HCT116 (cell line): Measurements from ENCODE around the gene RND1. TPM values are rescaled to one million over a fixed set of nuclear protein-coding genes. Genes with fewer than 3 reads are reported as not detected.

ENCODE experiments used
- ATAC-seq: fragments of 200-7000 bp; cut with Tn5 transposase; 2 replicates; pipeline ENCODE4 v1.9.1; 2020; ENCODE audit warnings: mild to moderate bottlenecking, moderate library complexity
- BruUV-seq: library from RNA; stranded (reverse); fragments of 400-500 nt; replicated peaks from 2 replicates; lab custom pipeline; 2021; lab: Mats Ljungman, UMichigan
- CTCF ChIA-PET: fragments of 300-600 bp; sonication (Branson Sonifier 250); formaldehyde crosslinking; loops from one replicate; lab custom pipeline; 2021; ENCODE audit warnings: antibody characterized with exemption; lab: Charles Lee
- POLR2A ChIA-PET: fragments of 300-600, 350-600 bp; sonication (Branson Sonifier 250); formaldehyde crosslinking; loops from one replicate; lab custom pipeline; 2021; ENCODE audit warnings: antibody characterized with exemption; lab: Charles Lee
- RAD21 ChIA-PET, 2 experiments: fragments of 300-600 bp; sonication (Branson Sonifier 250); formaldehyde crosslinking; loops; one replicate each; lab custom pipeline; 2023; ENCODE audit warnings: low total read pairs in 2 of 2; ENCODE audit not compliant: uncharacterized antibody in 2 of 2, unreplicated experiment in 2 of 2, low non-redundant PET in 1 of 2; lab: Charles Lee
- DNase-seq: peaks from one replicate; pipeline ENCODE4 v3.0.0-alpha.2; 2010; ENCODE audit warnings: low read depth, low spot score
- H2AFZ ChIP-seq: fragments of 200-600 bp; shearing (Covaris generic), sonication (generic); 2 replicates; pipeline ENCODE4 v1.6.1; 2017; ENCODE audit warnings: low read depth, mixed run types, mixed read lengths, antibody characterized with exemption, low read length; ENCODE audit not compliant: poor library complexity, severe bottlenecking
- H3K27ac ChIP-seq: 2 replicates; pipeline ENCODE4 v1.5.1; 2012; ENCODE audit warnings: low read depth, low read length
- H3K27me3 ChIP-seq: fragments of 200-600 bp; sonication (generic); 2 replicates; pipeline ENCODE4 v1.6.1; 2016; ENCODE audit warnings: mixed run types, low read length, mixed read lengths; ENCODE audit not compliant: insufficient read depth
- H3K36me3 ChIP-seq, 2 experiments: fragments of 200-500 bp in 1 of 2; fragments of 200-600 bp in 1 of 2; sonication (Bioruptor generic) in 1 of 2; sonication (generic) in 1 of 2; 2 replicates each; pipeline versions ENCODE4 v1.5.1 to v1.6.1; 2014 to 2016; ENCODE audit warnings: low read length in 2 of 2, inconsistent platforms in 1 of 2, mixed read lengths in 1 of 2, mixed run types in 1 of 2; ENCODE audit not compliant: insufficient read depth in 2 of 2, control insufficient read depth in 1 of 2
- H3K4me1 ChIP-seq, 2 experiments: fragments of 200-600 bp in 1 of 2; sonication (generic) in 1 of 2; 2 replicates each; pipeline versions ENCODE4 v1.5.1 to v1.6.1; 2012 to 2017; ENCODE audit warnings: low read length in 2 of 2, inconsistent platforms in 1 of 2, mild to moderate bottlenecking in 1 of 2, mixed read lengths in 1 of 2, mixed run types in 1 of 2, moderate library complexity in 1 of 2; ENCODE audit not compliant: insufficient read depth in 2 of 2, control insufficient read depth in 1 of 2
- H3K4me2 ChIP-seq: fragments of 200-600 bp; sonication (generic); 2 replicates; pipeline ENCODE4 v1.6.1; 2017; ENCODE audit warnings: mixed run types, low read length, mixed read lengths
- H3K4me3 ChIP-seq, 2 experiments: fragments of 200-600 bp in 1 of 2; sonication (generic) in 1 of 2; replicated peaks in 1 of 2; 2 replicates each; pipeline ENCODE4 v1.5.1; 2011 to 2016; ENCODE audit warnings: low read length in 2 of 2, control low read depth in 1 of 2, low read depth in 1 of 2, mild to moderate bottlenecking in 1 of 2, mixed read lengths in 1 of 2, mixed run types in 1 of 2
- H3K79me2 ChIP-seq: fragments of 200-600 bp; sonication (generic); 2 replicates; pipeline ENCODE4 v1.6.1; 2017; ENCODE audit warnings: mild to moderate bottlenecking, mixed run types, low read length, moderate library complexity, mixed read lengths; ENCODE audit not compliant: insufficient read depth
- H3K9ac ChIP-seq: fragments of 200-600 bp; sonication (generic); 2 replicates; pipeline ENCODE4 v1.6.1; 2016; ENCODE audit warnings: low read length, mixed read lengths
- H3K9me2 ChIP-seq: fragments of 200-600 bp; sonication (generic), shearing (Covaris generic); 2 replicates; pipeline ENCODE4 v1.6.1; 2017; ENCODE audit warnings: mixed run types, mild to moderate bottlenecking, moderate library complexity; ENCODE audit not compliant: insufficient read depth
- H3K9me3 ChIP-seq, 2 experiments: fragments of 200-500 bp in 1 of 2; fragments of 200-600 bp in 1 of 2; sonication (Bioruptor generic) in 1 of 2; sonication (generic) in 1 of 2; 2 replicates each; pipeline ENCODE4 v1.6.1; 2014 to 2017; ENCODE audit warnings: low read length in 2 of 2, mixed read lengths in 2 of 2, inconsistent platforms in 1 of 2, low read depth in 1 of 2, mild to moderate bottlenecking in 1 of 2, mixed run types in 1 of 2, moderate library complexity in 1 of 2; ENCODE audit not compliant: control insufficient read depth in 1 of 2, insufficient read depth in 1 of 2
- H4K20me1 ChIP-seq: fragments of 200-600 bp; sonication (generic), shearing (Covaris generic); 2 replicates; pipeline ENCODE4 v1.6.1; 2017; ENCODE audit warnings: mixed run types, mild to moderate bottlenecking, moderate library complexity; ENCODE audit not compliant: insufficient read depth
- CBX3 ChIP-seq: IDR thresholded peaks from 2 replicates; pipeline ENCODE4 v1.6.1; 2012; ENCODE audit warnings: low read depth
- EGR1 ChIP-seq: IDR thresholded peaks from 2 replicates; pipeline ENCODE4 v1.6.1; 2012; ENCODE audit warnings: low read depth
- ELF1 ChIP-seq: IDR thresholded peaks from 2 replicates; pipeline ENCODE4 v1.6.1; 2012; ENCODE audit warnings: low read depth, borderline replicate concordance
- FOSL1 ChIP-seq: IDR thresholded peaks from 2 replicates; pipeline ENCODE4 v1.6.1; 2012; ENCODE audit warnings: low read depth
- JUND ChIP-seq: IDR thresholded peaks from 2 replicates; pipeline ENCODE4 v1.6.1; 2012
- POLR2A ChIP-seq: IDR thresholded peaks from 2 replicates; pipeline ENCODE4 v1.7.0; 2011; ENCODE audit warnings: borderline replicate concordance; ENCODE audit not compliant: insufficient read depth, insufficient read length; ENCODE audit errors: extremely low read depth
- POLR2AphosphoS5 ChIP-seq: IDR thresholded peaks from 2 replicates; pipeline ENCODE4 v1.6.1; 2011; ENCODE audit warnings: mild to moderate bottlenecking, low read depth, low read length, moderate library complexity
- SIN3A ChIP-seq: IDR thresholded peaks from 2 replicates; pipeline ENCODE4 v1.6.1; 2012; ENCODE audit warnings: low read depth
- SP1 ChIP-seq: IDR thresholded peaks from 2 replicates; pipeline ENCODE4 v1.6.1; 2012; ENCODE audit warnings: low read depth
- SRF ChIP-seq: IDR thresholded peaks from 2 replicates; pipeline ENCODE4 v1.6.1; 2012; ENCODE audit warnings: low read depth
- TCF7L2 ChIP-seq: IDR thresholded peaks from 2 replicates; pipeline ENCODE4 v1.7.0; 2011; ENCODE audit warnings: borderline replicate concordance, inconsistent platforms; ENCODE audit not compliant: insufficient read depth, insufficient read length; ENCODE audit errors: extremely low read depth
- ZFX ChIP-seq: fragments of 450-650 bp; IDR thresholded peaks from 2 replicates; pipeline ENCODE4 v1.6.1; 2017
- ZNF274 ChIP-seq: fragments of 200-500 bp; sonication (Bioruptor generic); IDR thresholded peaks from 2 replicates; pipeline ENCODE4 v1.6.1; 2014; ENCODE audit warnings: mild to moderate bottlenecking, low read depth, low read length, inconsistent platforms
- intact Hi-C: fragments of 100-400 bp; cut with micrococcal nuclease; formaldehyde crosslinking; loops from 2 replicates; pipeline ENCODE4 v1.10.0; 2022
- total RNA-seq: library from RNA; stranded (reverse); gene quantifications from one replicate; pipeline ENCODE4 v1.2.1, GENCODE V29; 2021; ENCODE audit not compliant: unreplicated experiment
- TF ChIP-seq, protein P1 (sequence below), 3 experiments: fragments of 200-600 bp in 1 of 3; sonication (generic) in 1 of 3; IDR thresholded peaks in 2 of 3; conservative IDR thresholded peaks in 1 of 3; 2 replicates each; pipeline ENCODE4 v1.5.1; 2012 to 2017; ENCODE audit warnings: low read depth in 2 of 3, low read length in 2 of 3, antibody characterized with exemption in 1 of 3, borderline replicate concordance in 1 of 3, control low read depth in 1 of 3, mild to moderate bottlenecking in 1 of 3, mixed read lengths in 1 of 3, mixed run types in 1 of 3, moderate library complexity in 1 of 3; ENCODE audit not compliant: insufficient read depth in 1 of 3
- TF ChIP-seq, protein P2 (sequence below): IDR thresholded peaks from 2 replicates; pipeline ENCODE4 v1.6.1; 2012
- TF ChIP-seq, protein P3 (sequence below): IDR thresholded peaks from 2 replicates; pipeline ENCODE4 v1.6.1; 2012
- TF ChIP-seq, protein P4 (sequence below): IDR thresholded peaks from 2 replicates; pipeline ENCODE4 v1.6.1; 2012; ENCODE audit warnings: low read depth

RND1 gene
- total RNA-seq, 1 experiment from 2014 or later: 2.0 TPM

DNA sequence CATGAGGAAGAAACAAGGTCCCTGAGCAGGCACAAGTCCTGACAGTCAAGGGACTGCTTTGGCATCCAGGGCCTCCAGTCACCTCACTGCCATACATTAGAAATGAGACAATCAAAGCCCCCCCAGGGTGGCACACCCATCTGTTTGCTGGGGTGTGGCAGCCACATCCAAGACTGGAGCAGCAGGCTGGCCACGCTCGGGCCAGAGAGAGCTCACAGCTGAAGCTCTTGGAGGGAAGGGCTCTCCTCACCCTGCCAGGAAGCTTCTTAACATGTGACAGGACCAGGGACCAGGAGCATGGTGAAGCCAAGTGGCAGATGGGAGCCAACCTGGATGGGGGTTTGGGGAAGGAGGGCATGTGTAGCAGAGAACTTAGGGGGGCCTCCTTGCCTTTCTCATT, 37.4 kb downstream of the RND1 start (continued):
- TF ChIP-seq, protein P1, sequence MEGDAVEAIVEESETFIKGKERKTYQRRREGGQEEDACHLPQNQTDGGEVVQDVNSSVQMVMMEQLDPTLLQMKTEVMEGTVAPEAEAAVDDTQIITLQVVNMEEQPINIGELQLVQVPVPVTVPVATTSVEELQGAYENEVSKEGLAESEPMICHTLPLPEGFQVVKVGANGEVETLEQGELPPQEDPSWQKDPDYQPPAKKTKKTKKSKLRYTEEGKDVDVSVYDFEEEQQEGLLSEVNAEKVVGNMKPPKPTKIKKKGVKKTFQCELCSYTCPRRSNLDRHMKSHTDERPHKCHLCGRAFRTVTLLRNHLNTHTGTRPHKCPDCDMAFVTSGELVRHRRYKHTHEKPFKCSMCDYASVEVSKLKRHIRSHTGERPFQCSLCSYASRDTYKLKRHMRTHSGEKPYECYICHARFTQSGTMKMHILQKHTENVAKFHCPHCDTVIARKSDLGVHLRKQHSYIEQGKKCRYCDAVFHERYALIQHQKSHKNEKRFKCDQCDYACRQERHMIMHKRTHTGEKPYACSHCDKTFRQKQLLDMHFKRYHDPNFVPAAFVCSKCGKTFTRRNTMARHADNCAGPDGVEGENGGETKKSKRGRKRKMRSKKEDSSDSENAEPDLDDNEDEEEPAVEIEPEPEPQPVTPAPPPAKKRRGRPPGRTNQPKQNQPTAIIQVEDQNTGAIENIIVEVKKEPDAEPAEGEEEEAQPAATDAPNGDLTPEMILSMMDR (IDR thresholded peaks at IDR 0.05 in 2 of 3, conservative IDR thresholded peaks at IDR 0.05 in 1 of 3; ENCODE audit: borderline replicate concordance in 1 of 3, insufficient read depth in 1 of 3, low read depth in 2 of 3, low read length in 2 of 3): no peak
- no peak for TF ChIP-seq POLR2AphosphoS5
- TF ChIP-seq POLR2A: no peak
- TF ChIP-seq CBX3: no peak
- no peak for TF ChIP-seq ZNF274

DNA sequence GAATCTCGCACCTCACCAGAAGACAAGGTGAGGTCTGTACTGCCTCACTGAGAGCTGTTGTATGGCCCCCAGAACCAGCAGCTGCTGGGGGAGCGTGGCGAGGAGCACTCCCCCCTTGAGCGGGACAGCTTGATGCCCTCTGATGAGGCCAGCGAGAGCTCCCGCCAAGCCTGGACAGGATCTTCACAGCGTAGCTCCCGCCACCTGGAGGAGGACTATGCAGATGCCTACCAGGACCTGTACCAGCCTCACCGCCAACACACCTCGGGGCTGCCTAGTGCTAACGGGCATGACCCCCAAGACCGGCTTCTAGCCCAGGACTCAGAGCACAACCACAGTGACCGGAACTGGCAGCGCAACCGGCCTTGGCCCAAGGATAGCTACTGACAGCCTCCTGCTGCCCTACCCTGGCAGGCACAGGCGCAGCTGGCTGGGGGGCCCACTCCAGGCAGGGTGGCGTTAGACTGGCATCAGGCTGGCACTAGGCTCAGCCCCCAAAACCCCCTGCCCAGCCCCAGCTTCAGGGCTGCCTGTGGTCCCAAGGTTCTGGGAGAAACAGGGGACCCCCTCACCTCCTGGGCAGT, 38.1 kb downstream of the RND1 start:
- BruUV-seq: no TSS peak
- Histone ChIP-seq H3K4me2 (no peak overlapping the region), H3K4me1 (no peaks in the 10 kb centered on the region), H3K4me3 (no peak overlapping the region), H3K79me2 (no peaks in the 10 kb centered on the region), H4K20me1 (no peaks in the 10 kb centered on the region), H3K36me3 (peaks cover 27 to 28% of the 10 kb centered on the region in 2 experiments; a peak in 3 of 4 replicates), H2AFZ (no peak overlapping the region), H3K9me2 (no peaks in the 10 kb centered on the region), H3K27ac (no peak overlapping the region), H3K27me3 (no peaks in the 10 kb centered on the region), H3K9me3 (no peaks in the 10 kb centered on the region), H3K9ac (no peak overlapping the region)
- 0 out of 2 replicates have a peak, but pooled peaks have one; percentile 15 for ATAC-seq
- DNase-seq: no peak
- intact Hi-C loops: no loop called here
- ChIA-PET POLR2A (no interaction called here), CTCF (interaction anchor here (1.0 to 1.1 kb wide), 2 partner anchors 12 to 13 kb away, joined by 3 to 4 read pairs; no protein-coding TSS in a partner anchor), RAD21 (no interaction called here)
- TF ChIP-seq TCF7L2 (no peak), JUND (no peak), CBX3 (no peak), SRF (no peak), ZNF274 (no peak), POLR2AphosphoS5 (no peak), ELF1 (no peak), SP1 (no peak), FOSL1 (no peak), POLR2A (no peak), SIN3A (no peak), EGR1 (no peak), ZFX (no peak)
- TF ChIP-seq, protein P2, sequence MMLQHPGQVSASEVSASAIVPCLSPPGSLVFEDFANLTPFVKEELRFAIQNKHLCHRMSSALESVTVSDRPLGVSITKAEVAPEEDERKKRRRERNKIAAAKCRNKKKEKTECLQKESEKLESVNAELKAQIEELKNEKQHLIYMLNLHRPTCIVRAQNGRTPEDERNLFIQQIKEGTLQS: no peak
- TF ChIP-seq, protein P3, sequence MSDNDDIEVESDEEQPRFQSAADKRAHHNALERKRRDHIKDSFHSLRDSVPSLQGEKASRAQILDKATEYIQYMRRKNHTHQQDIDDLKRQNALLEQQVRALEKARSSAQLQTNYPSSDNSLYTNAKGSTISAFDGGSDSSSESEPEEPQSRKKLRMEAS: no peak
- TF ChIP-seq, protein P4, sequence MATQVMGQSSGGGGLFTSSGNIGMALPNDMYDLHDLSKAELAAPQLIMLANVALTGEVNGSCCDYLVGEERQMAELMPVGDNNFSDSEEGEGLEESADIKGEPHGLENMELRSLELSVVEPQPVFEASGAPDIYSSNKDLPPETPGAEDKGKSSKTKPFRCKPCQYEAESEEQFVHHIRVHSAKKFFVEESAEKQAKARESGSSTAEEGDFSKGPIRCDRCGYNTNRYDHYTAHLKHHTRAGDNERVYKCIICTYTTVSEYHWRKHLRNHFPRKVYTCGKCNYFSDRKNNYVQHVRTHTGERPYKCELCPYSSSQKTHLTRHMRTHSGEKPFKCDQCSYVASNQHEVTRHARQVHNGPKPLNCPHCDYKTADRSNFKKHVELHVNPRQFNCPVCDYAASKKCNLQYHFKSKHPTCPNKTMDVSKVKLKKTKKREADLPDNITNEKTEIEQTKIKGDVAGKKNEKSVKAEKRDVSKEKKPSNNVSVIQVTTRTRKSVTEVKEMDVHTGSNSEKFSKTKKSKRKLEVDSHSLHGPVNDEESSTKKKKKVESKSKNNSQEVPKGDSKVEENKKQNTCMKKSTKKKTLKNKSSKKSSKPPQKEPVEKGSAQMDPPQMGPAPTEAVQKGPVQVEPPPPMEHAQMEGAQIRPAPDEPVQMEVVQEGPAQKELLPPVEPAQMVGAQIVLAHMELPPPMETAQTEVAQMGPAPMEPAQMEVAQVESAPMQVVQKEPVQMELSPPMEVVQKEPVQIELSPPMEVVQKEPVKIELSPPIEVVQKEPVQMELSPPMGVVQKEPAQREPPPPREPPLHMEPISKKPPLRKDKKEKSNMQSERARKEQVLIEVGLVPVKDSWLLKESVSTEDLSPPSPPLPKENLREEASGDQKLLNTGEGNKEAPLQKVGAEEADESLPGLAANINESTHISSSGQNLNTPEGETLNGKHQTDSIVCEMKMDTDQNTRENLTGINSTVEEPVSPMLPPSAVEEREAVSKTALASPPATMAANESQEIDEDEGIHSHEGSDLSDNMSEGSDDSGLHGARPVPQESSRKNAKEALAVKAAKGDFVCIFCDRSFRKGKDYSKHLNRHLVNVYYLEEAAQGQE: no peak
- TF ChIP-seq, protein P1 (IDR thresholded peaks at IDR 0.05 in 2 of 3, conservative IDR thresholded peaks at IDR 0.05 in 1 of 3; ENCODE audit: borderline replicate concordance in 1 of 3, insufficient read depth in 1 of 3, low read depth in 2 of 3, low read length in 2 of 3): no peak
